Ectodermal cell (in vitro differentiated cells): ENCODE measurements around the gene JADE3.

Experiments used
- H3K27ac ChIP-seq: 2 replicates; pipeline ENCODE4 v1.7.0; 2013; ENCODE audit warnings: mild to moderate bottlenecking, low read depth, low read length; ENCODE audit not compliant: insufficient read depth, poor library complexity, severe bottlenecking
- H3K27me3 ChIP-seq: 2 replicates; pipeline ENCODE4 v1.7.0; 2013; ENCODE audit warnings: mild to moderate bottlenecking, low read length; ENCODE audit not compliant: insufficient read depth, control insufficient read depth, poor library complexity, severe bottlenecking
- H3K36me3 ChIP-seq: one replicate; pipeline ENCODE4 v1.7.0; 2013; ENCODE audit warnings: low read length; ENCODE audit not compliant: control insufficient read depth, insufficient read depth
- H3K4me1 ChIP-seq: one replicate; pipeline ENCODE4 v1.7.0; 2013; ENCODE audit warnings: low read length; ENCODE audit not compliant: control insufficient read depth, insufficient read depth
- H3K4me3 ChIP-seq: 2 replicates; pipeline ENCODE4 v1.7.0; 2013; ENCODE audit warnings: low read depth, low read length, control low read depth; ENCODE audit not compliant: insufficient read depth
- H3K9me3 ChIP-seq: 2 replicates; pipeline ENCODE4 v1.7.0; 2013; ENCODE audit warnings: mild to moderate bottlenecking, low read length, moderate library complexity; ENCODE audit not compliant: control insufficient read depth
- WGBS, 2 experiments: methylation state at CpG; one replicate each; pipeline ENCODE4 v1.1.7; 2013; ENCODE audit warnings: missing lambda C conversion rate in 2 of 2; 5-methylcytosine and 5-hydroxymethylcytosine counted together

The JADE3 gene

DNA sequence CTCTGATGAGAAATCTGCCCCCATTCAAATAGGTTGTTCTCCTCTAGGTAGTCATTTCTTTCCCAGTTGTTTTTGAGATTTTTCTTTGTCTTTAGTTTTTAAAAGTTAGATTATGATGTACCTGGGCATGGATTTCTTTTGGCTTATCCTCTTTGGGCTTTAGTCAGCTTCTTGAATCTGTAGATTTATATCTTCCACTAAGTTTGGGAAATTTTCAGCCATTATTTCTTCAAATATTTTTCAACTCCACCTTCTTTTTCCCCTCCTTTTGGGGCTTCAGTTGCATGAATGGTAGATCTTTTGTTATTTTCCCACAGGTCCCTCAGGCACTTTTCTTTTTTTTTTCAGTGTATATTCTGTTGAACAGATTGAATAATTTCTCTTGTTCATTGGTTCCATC, 77.3 kb downstream of the JADE3 start:
- no peaks in the 10 kb centered on the region for H3K36me3 ChIP-seq
- H3K27ac ChIP-seq: no peak overlapping the region
- H3K4me1 ChIP-seq: no peaks in the 10 kb centered on the region
- H3K4me3 ChIP-seq: no peak overlapping the region
- no peaks in the 10 kb centered on the region for H3K27me3 ChIP-seq
- no peaks in the 10 kb centered on the region for H3K9me3 ChIP-seq

- Histone ChIP-seq H3K9me3 (no peaks in the 10 kb centered on the region), H3K27me3 (no peaks in the 10 kb centered on the region), H3K4me1 (no peaks in the 10 kb centered on the region), H3K4me3 (no peak overlapping the region), H3K36me3 (no peaks in the 10 kb centered on the region), H3K27ac (peak overlapping the region; percentile 36)
- 0 to 33% methylated on average over 1 of the region's 2 CpGs for WGBS, 2 experiments
These were observed 79.4 kb downstream of the JADE3 start for GRCh38 chrX:46991664-46992063.

- Histone ChIP-seq H3K36me3 (no peaks in the 10 kb centered on the region), H3K9me3 (no peaks in the 10 kb centered on the region), H3K4me1 (no peaks in the 10 kb centered on the region), H3K4me3 (no peak overlapping the region), H3K27ac (no peak overlapping the region), H3K27me3 (no peaks in the 10 kb centered on the region)
- WGBS, 2 experiments: 74 to 79% methylated on average over 4 to 6 of the region's 6 CpGs
These were observed 79.8 kb downstream of the JADE3 start for GRCh38 chrX:46992070-46992469.

GRCh38 chrX:46994096-46994495, 81.9 kb downstream of the JADE3 start:
- Histone ChIP-seq H3K4me1 (no peaks in the 10 kb centered on the region), H3K36me3 (no peaks in the 10 kb centered on the region), H3K27ac (no peak overlapping the region), H3K4me3 (no peak overlapping the region), H3K27me3 (no peaks in the 10 kb centered on the region), H3K9me3 (no peaks in the 10 kb centered on the region)

DNA sequence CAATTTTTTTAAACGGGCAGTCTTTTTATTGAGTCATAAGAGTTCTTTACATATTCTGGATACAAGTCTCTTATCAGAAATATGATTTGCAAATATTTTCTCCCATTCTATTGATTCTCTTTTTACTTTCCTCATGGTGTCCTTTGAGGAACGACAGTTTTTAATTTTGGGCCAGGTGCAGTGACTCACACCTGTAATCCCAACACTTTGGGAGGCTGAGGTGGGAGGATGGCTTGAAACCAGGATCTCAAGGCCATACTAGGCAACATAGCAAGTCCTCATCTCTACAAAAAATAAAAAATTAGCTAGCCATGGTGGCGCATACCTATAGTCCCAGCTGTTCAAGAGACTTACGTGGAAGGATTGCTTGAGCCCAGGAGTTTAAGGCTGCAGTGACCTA, 99.9 kb downstream of the JADE3 start:
- no peak overlapping the region for H3K27ac ChIP-seq
- 95 to 98% methylated on average over 3 to 4 of the region's 4 CpGs for WGBS, 2 experiments
- H3K4me1 ChIP-seq: no peaks in the 10 kb centered on the region
- no peaks in the 10 kb centered on the region for H3K27me3 ChIP-seq
- no peaks in the 10 kb centered on the region for H3K9me3 ChIP-seq
- H3K36me3 ChIP-seq: no peaks in the 10 kb centered on the region
- H3K4me3 ChIP-seq: no peak overlapping the region

DNA sequence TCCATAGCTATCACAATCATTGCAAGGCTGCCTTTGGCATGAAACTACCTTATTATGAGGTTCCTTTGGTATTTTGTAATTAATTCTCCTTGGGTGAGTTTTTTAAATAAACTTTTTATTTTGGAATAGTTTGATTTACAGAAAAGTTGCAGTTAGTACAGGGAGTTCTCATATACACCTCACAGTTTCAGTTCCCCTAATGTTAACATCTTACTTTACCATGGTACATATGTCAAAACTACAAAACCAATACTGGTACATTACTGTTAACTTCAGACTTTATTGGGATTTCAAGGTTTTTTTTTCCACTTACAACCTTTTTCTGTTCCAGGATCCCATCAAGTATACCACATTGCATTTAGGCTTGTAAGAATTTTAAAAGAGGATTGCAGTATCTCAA, 114.0 kb downstream of the JADE3 start:
- Histone ChIP-seq H3K36me3 (no peaks in the 10 kb centered on the region), H3K4me3 (no peak overlapping the region), H3K9me3 (no peaks in the 10 kb centered on the region), H3K27ac (no peak overlapping the region), H3K27me3 (no peaks in the 10 kb centered on the region), H3K4me1 (no peaks in the 10 kb centered on the region)

DNA sequence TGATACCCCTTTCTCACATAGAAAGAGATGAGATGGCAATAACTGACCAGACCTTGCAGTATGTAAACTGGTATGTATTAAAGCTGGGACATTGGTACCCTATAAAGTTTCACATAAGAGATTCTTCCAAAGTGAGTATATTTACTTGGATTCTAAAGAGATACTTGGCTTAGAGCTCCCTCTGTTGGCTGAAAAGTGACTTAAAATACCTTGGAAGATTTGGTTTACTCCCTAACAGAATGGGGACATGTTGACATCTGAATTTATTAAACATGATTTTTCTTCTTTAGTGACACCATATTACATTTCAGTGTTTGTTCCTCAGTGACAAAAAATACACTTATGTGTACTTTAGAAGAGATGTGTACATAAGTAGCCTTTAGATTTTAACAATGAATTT, 118.1 kb downstream of the JADE3 start:
- Histone ChIP-seq H3K36me3 (peaks cover 4% of the 10 kb centered on the region), H3K27me3 (no peaks in the 10 kb centered on the region), H3K9me3 (no peaks in the 10 kb centered on the region), H3K4me3 (no peak overlapping the region), H3K4me1 (no peaks in the 10 kb centered on the region), H3K27ac (no peak overlapping the region)

DNA sequence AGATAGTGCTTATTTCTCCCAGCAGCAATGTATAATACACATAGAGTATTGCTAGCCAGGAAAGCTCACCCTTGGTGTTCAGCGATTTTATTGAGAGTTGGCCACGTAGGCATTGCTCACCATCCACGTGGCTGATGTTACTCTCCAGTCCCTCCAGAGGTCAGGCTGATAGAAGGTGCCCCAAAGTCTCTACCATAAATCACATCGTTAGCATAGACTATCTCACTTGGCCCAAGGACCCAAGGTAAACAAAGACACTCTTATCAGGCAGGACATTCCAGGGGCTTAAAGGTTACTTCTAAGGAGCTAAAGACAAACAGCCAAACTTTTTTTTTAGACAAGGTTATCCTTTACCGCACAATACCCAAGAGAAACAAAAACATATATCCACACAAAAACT, 135.8 kb downstream of the JADE3 start:
- peaks cover 3% of the 10 kb centered on the region for H3K36me3 ChIP-seq
- no peak overlapping the region for H3K27ac ChIP-seq
- no peak overlapping the region for H3K4me3 ChIP-seq
- no peaks in the 10 kb centered on the region for H3K27me3 ChIP-seq
- H3K9me3 ChIP-seq: no peaks in the 10 kb centered on the region
- H3K4me1 ChIP-seq: no peaks in the 10 kb centered on the region
- 92 to 93% methylated on average over 5 of the region's 5 CpGs for WGBS, 2 experiments

- Histone ChIP-seq H3K4me3 (no peak overlapping the region), H3K4me1 (no peaks in the 10 kb centered on the region), H3K36me3 (no peaks in the 10 kb centered on the region), H3K9me3 (no peaks in the 10 kb centered on the region), H3K27me3 (no peaks in the 10 kb centered on the region), H3K27ac (no peak overlapping the region)
- WGBS, 2 experiments: no CpG with 5 or more reads among the region's 1 CpG
These were observed 147.1 kb downstream of the JADE3 start for GRCh38 chrX:47059142-47059874.

- Histone ChIP-seq H3K9me3 (no peaks in the 10 kb centered on the region), H3K36me3 (no peaks in the 10 kb centered on the region), H3K4me1 (no peaks in the 10 kb centered on the region), H3K27me3 (no peaks in the 10 kb centered on the region), H3K4me3 (no peak overlapping the region), H3K27ac (no peak overlapping the region)
- 100% methylated on average over 1 of the region's 2 CpGs for WGBS, 2 experiments
These were observed 148.5 kb downstream of the JADE3 start for GRCh38 chrX:47060708-47061107.
